ENCODE measurements around the gene PLCH1. TPM values are rescaled to one million over a fixed set of nuclear protein-coding genes. Genes with fewer than 3 reads are reported as not detected.

The PLCH1 gene
- total RNA-seq, 1 donor from 2014 or later: 14.0 TPM

GRCh38 chr3:155568295-155568694 lies 176.6 kb downstream of the PLCH1 start:
- intact Hi-C loops (cut with DNase I): no loop called here
- no peak for TF ChIP-seq CTCF (IDR thresholded peaks at IDR 0.05)
- Histone ChIP-seq H3K27me3 (ENCODE audit: low read depth) (no peaks in the 10 kb centered on the region), H3K4me1 (no peaks in the 10 kb centered on the region), H3K4me3 (no peak overlapping the region), H3K27ac (no peak overlapping the region), H3K36me3 (no peaks in the 10 kb centered on the region), H3K9me3 (no peaks in the 10 kb centered on the region)
- DNase-seq (no peak), ATAC-seq (no peak)

- Histone ChIP-seq H3K9me3 (no peaks in the 10 kb centered on the region), H3K27ac (no peak overlapping the region), H3K36me3 (no peaks in the 10 kb centered on the region), H3K4me3 (no peak overlapping the region), H3K4me1 (no peaks in the 10 kb centered on the region), H3K27me3 (ENCODE audit: low read depth) (no peaks in the 10 kb centered on the region)
- TF ChIP-seq CTCF (IDR thresholded peaks at IDR 0.05): no peak
- ATAC-seq (no peak), DNase-seq (no peak)
- intact Hi-C loops (cut with DNase I): no loop called here
These were observed 184.3 kb downstream of the PLCH1 start for GRCh38 chr3:155560594-155560993.

- no peak for TF ChIP-seq CTCF (IDR thresholded peaks at IDR 0.05)
- Histone ChIP-seq H3K9me3 (no peaks in the 10 kb centered on the region), H3K4me3 (no peak overlapping the region), H3K27ac (no peak overlapping the region), H3K4me1 (no peaks in the 10 kb centered on the region), H3K36me3 (no peaks in the 10 kb centered on the region), H3K27me3 (ENCODE audit: low read depth) (no peaks in the 10 kb centered on the region)
- intact Hi-C loops (cut with DNase I): no loop called here
- no peak for DNase-seq
- ATAC-seq: no peak
These were observed 184.7 kb downstream of the PLCH1 start for GRCh38 chr3:155560135-155560534.

- peak; percentile 54 to 63 for ATAC-seq
- Histone ChIP-seq H3K27ac (no peak overlapping the region), H3K36me3 (no peaks in the 10 kb centered on the region), H3K4me3 (no peak overlapping the region), H3K9me3 (no peaks in the 10 kb centered on the region), H3K4me1 (no peaks in the 10 kb centered on the region), H3K27me3 (ENCODE audit: low read depth) (no peaks in the 10 kb centered on the region)
- no peak for DNase-seq
- no peak for TF ChIP-seq CTCF (IDR thresholded peaks at IDR 0.05)
- intact Hi-C loops (cut with DNase I): no loop called here
These were observed 188.3 kb downstream of the PLCH1 start for GRCh38 chr3:155556531-155556930.

- DNase-seq (no peak), ATAC-seq (peak in 1 of 2 donors; percentile 25)
- intact Hi-C loops (cut with DNase I): no loop called here
These were observed 189.3 kb downstream of the PLCH1 start for GRCh38 chr3:155555479-155556060.

More at GRCh38 chr3:155555479-155556060, 189.3 kb downstream of the PLCH1 start:
- TF ChIP-seq CTCF (IDR thresholded peaks at IDR 0.05): no peak
- H3K27me3 ChIP-seq (ENCODE audit: low read depth): no peaks in the 10 kb centered on the region
- no peaks in the 10 kb centered on the region for H3K9me3 ChIP-seq
- H3K27ac ChIP-seq: no peak overlapping the region
- no peaks in the 10 kb centered on the region for H3K36me3 ChIP-seq
- no peak overlapping the region for H3K4me3 ChIP-seq
- H3K4me1 ChIP-seq: no peaks in the 10 kb centered on the region

Measured in lower lobe of right lung (tissue), 2 donors.